Neural crest cell (in vitro differentiated cells): ENCODE data around the gene RHOC. TPM values are rescaled to one million over a fixed set of nuclear protein-coding genes. Genes with fewer than 3 reads are reported as not detected.

Experiments
- DNase-seq: peaks from one replicate; pipeline ENCODE4 v3.0.0; 2021; ENCODE audit warnings: low read depth, mixed read lengths, low spot score
- H3K27ac Mint-ChIP-seq: one replicate; pipeline ENCODE4 v1.8.0; 2021; ENCODE audit warnings: mild to moderate bottlenecking, mixed read lengths; ENCODE audit not compliant: unreplicated experiment
- H3K27me3 Mint-ChIP-seq: 2 replicates; pipeline ENCODE4 v1.8.0; 2021; ENCODE audit warnings: low read depth, mild to moderate bottlenecking, mixed read lengths
- H3K36me3 Mint-ChIP-seq: 2 replicates; pipeline ENCODE4 v1.8.0; 2021; ENCODE audit warnings: low read depth, mild to moderate bottlenecking, mixed read lengths
- H3K4me1 Mint-ChIP-seq: 2 replicates; pipeline ENCODE4 v1.8.0; 2021; ENCODE audit warnings: mixed read lengths
- H3K4me3 Mint-ChIP-seq: one replicate; pipeline ENCODE4 v1.8.0; 2021; ENCODE audit warnings: mild to moderate bottlenecking, mixed read lengths
- H3K9me3 Mint-ChIP-seq: 2 replicates; pipeline ENCODE4 v1.8.0; 2021; ENCODE audit warnings: mixed read lengths
- CTCF ChIP-seq: fragments of 200-600 bp; sonication (generic); conservative IDR thresholded peaks from 2 replicates; pipeline ENCODE4 v1.5.0; 2021; ENCODE audit warnings: antibody characterized with exemption, mild to moderate bottlenecking
- total RNA-seq: library from RNA; stranded (reverse); gene quantifications from 2 replicates; pipeline ENCODE4 v1.2.1, GENCODE V29; 2021

Gene RHOC
- total RNA-seq, 1 donor from 2014 or later, result 125 TPM

- Mint-ChIP-seq H3K27me3 (peaks cover 19% of the 10 kb centered on the region), H3K4me3 (no peak overlapping the region), H3K36me3 (no peaks in the 10 kb centered on the region), H3K9me3 (no peaks in the 10 kb centered on the region), H3K4me1 (peaks cover 34% of the 10 kb centered on the region), H3K27ac (no peak overlapping the region)
- TF ChIP-seq CTCF, result no peak
- no peak for DNase-seq
Observed at GRCh38 chr1:112720800-112721199, 13.9 kb upstream of the RHOC start.

GRCh38 chr1:112719706-112720105 is 12.8 kb upstream of the RHOC start:
- Mint-ChIP-seq H3K9me3 (no peaks in the 10 kb centered on the region), H3K36me3 (no peaks in the 10 kb centered on the region), H3K4me1 (peaks cover 40% of the 10 kb centered on the region), H3K4me3 (no peak overlapping the region), H3K27me3 (peaks cover 24% of the 10 kb centered on the region), H3K27ac (no peak overlapping the region)
- no peak for TF ChIP-seq CTCF
- DNase-seq, result no peak

DNA sequence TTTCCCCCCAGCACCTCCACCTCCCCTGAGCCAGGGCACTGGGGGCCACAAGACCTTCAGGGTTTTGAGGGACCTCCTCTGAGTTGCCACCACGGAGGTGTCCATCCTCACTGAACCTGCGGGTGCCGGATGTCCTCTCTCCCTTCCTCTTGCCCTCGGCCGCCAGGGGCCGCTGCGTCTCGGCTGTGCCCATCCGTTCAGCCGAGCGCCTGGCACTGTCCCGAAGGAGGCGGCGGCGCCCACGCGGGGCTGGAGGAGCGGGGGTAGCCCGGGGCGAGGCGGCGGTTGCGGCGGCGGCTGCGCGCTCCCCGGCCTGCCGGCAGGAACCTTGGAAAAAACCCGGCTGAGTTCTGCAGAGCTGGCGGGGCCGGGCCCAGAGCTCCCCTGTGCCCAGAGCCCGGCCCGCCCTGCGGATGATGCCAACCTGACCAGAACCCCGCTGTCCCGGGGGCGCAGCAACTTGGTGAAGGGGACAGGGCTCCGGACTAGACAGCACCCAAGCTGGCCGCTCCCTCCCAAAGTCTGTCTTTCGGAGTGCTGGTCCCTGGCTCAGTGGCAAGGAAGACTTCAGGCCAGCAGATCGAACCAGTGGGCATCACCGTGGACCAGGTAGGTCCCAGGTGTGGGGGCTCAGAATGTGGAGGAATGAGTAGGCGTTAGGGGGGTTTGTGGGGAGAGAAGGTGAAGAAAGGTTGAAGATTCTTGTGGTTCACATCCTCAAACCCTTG is 11.9 kb upstream of the RHOC start:
- TF ChIP-seq CTCF, result peak; percentile 88
- Mint-ChIP-seq H3K36me3 (no peaks in the 10 kb centered on the region), H3K27me3 (peaks cover 33% of the 10 kb centered on the region), H3K4me1 (peaks cover 42% of the 10 kb centered on the region), H3K4me3 (peak overlapping the region; percentile 50), H3K9me3 (no peaks in the 10 kb centered on the region), H3K27ac (no peak overlapping the region)
- DNase-seq, result peak; percentile 79

GRCh38 chr1:112717263-112717873 is 10.4 kb upstream of the RHOC start:
- TF ChIP-seq CTCF, result no peak
- Mint-ChIP-seq H3K36me3 (no peaks in the 10 kb centered on the region), H3K27ac (no peak overlapping the region), H3K27me3 (peaks cover 45% of the 10 kb centered on the region), H3K9me3 (no peaks in the 10 kb centered on the region), H3K4me3 (peak overlapping the region; percentile 0), H3K4me1 (peaks cover 31% of the 10 kb centered on the region)
- no peak for DNase-seq

GRCh38 chr1:112716133-112716720 is 9.3 kb upstream of the RHOC start:
- Mint-ChIP-seq H3K4me3 (peak overlapping the region; percentile 92), H3K4me1 (peaks cover 22% of the 10 kb centered on the region), H3K9me3 (no peaks in the 10 kb centered on the region), H3K27me3 (peaks cover 55% of the 10 kb centered on the region), H3K36me3 (no peaks in the 10 kb centered on the region), H3K27ac (no peak overlapping the region)
- DNase-seq, result peak; percentile 91
- TF ChIP-seq CTCF, result peak; percentile 98
